IMR-90 (cell line): ENCODE measurements around the gene SRGAP2C. TPM values are rescaled to one million over a fixed set of nuclear protein-coding genes. Genes with fewer than 3 reads are reported as not detected.
"Not testable (repeated sequence)": the region's sequence is repeated elsewhere in the genome, so short reads cannot be mapped to it uniquely, and the experiment has no call there.

ENCODE experiments used
- ATAC-seq: fragments of 200-7000 bp; cut with Tn5 transposase; 2 replicates; pipeline ENCODE4 v1.9.1; 2020; ENCODE audit warnings: low read depth, mild to moderate bottlenecking, moderate library complexity
- BruUV-seq: library from RNA; stranded (reverse); fragments of 400-500 nt; replicated peaks from 2 replicates; lab custom pipeline; 2021; lab: Mats Ljungman, UMichigan
- CTCF ChIA-PET: fragments of 300-600 bp; formaldehyde crosslinking; extraction: SDS; loops from one replicate; lab custom pipeline; 2021; ENCODE audit warnings: antibody characterized with exemption; lab: Yijun Ruan, JAX
- POLR2A ChIA-PET: fragments of 300-600 bp; sonication (Branson Sonifier 250); formaldehyde crosslinking; loops from one replicate; lab custom pipeline; 2022; ENCODE audit warnings: antibody characterized with exemption; ENCODE audit not compliant: unreplicated experiment; lab: Charles Lee
- DNase-seq: peaks from one replicate; pipeline ENCODE4 v3.0.0; 2013
- H2AFZ ChIP-seq: replicated peaks from 2 replicates; pipeline ENCODE3; 2013; ENCODE audit warnings: low read length, mild to moderate bottlenecking; ENCODE audit not compliant: poor library complexity
- H2AK5ac ChIP-seq: 2 replicates; pipeline ENCODE4 v1.6.1; 2013; ENCODE audit warnings: low read depth, low read length, inconsistent platforms
- H2AK9ac ChIP-seq: replicated peaks from 2 replicates; pipeline ENCODE3; 2013; ENCODE audit warnings: mild to moderate bottlenecking, low read depth, low read length, moderate library complexity; ENCODE audit not compliant: poor library complexity
- H2BK120ac ChIP-seq: 2 replicates; pipeline ENCODE4 v1.6.1; 2013; ENCODE audit warnings: low read depth, low read length, inconsistent platforms
- H2BK15ac ChIP-seq: 3 replicates; pipeline ENCODE4 v1.6.1; 2013; ENCODE audit warnings: low read depth, low read length, inconsistent platforms
- H2BK20ac ChIP-seq: 2 replicates; pipeline ENCODE4 v1.6.1; 2013; ENCODE audit warnings: low read depth, mild to moderate bottlenecking, inconsistent platforms, low read length, moderate library complexity
- H2BK5ac ChIP-seq: 2 replicates; pipeline ENCODE4 v1.6.1; 2013; ENCODE audit warnings: mild to moderate bottlenecking, low read depth, low read length, inconsistent platforms; ENCODE audit not compliant: poor library complexity, severe bottlenecking
- H3K14ac ChIP-seq: replicated peaks from 2 replicates; pipeline ENCODE4 v1.6.1; 2013; ENCODE audit warnings: low read depth, low read length, inconsistent platforms
- H3K18ac ChIP-seq: 2 replicates; pipeline ENCODE4 v1.6.1; 2013; ENCODE audit warnings: low read depth, low read length, control low read depth
- H3K23ac ChIP-seq: 2 replicates; pipeline ENCODE4 v1.6.1; 2013; ENCODE audit warnings: low read depth, low read length, inconsistent platforms
- H3K27ac ChIP-seq: 2 replicates; pipeline ENCODE4 v1.5.1; 2013; ENCODE audit warnings: mild to moderate bottlenecking, control low read depth, low read length; ENCODE audit not compliant: insufficient read depth
- H3K27me3 ChIP-seq: 2 replicates; pipeline ENCODE4 v1.6.1; 2013; ENCODE audit warnings: low read length; ENCODE audit not compliant: control insufficient read depth, insufficient read depth
- H3K36me3 ChIP-seq: 2 replicates; pipeline ENCODE4 v1.6.1; 2013; ENCODE audit warnings: low read length, mixed read lengths; ENCODE audit not compliant: control insufficient read depth, insufficient read depth
- H3K4ac ChIP-seq: 2 replicates; pipeline ENCODE4 v1.6.1; 2013; ENCODE audit warnings: low read depth, low read length, inconsistent platforms
- H3K4me1 ChIP-seq: 2 replicates; pipeline ENCODE4 v1.6.1; 2013; ENCODE audit warnings: low read length, mixed read lengths; ENCODE audit not compliant: control insufficient read depth, insufficient read depth
- H3K4me2 ChIP-seq: 2 replicates; pipeline ENCODE4 v1.6.1; 2013; ENCODE audit warnings: low read depth, mild to moderate bottlenecking, control low read depth, low read length, moderate library complexity
- H3K4me3 ChIP-seq: 2 replicates; pipeline ENCODE4 v1.5.1; 2013; ENCODE audit warnings: low read depth, mild to moderate bottlenecking, control low read depth, low read length, moderate library complexity; ENCODE audit not compliant: insufficient read depth
- H3K56ac ChIP-seq: 2 replicates; pipeline ENCODE4 v1.6.1; 2013; ENCODE audit warnings: low read length, inconsistent platforms; ENCODE audit not compliant: insufficient read depth; ENCODE audit errors: extremely low read depth
- H3K79me1 ChIP-seq, 2 experiments: 2 replicates each; pipeline ENCODE4 v1.6.1; 2013; ENCODE audit warnings: low read length in 2 of 2, inconsistent platforms in 1 of 2, low read depth in 1 of 2
- H3K9ac ChIP-seq: 2 replicates; pipeline ENCODE4 v1.6.1; 2013; ENCODE audit warnings: low read depth, low read length, control low read depth
- H3K9me1 ChIP-seq: 2 replicates; pipeline ENCODE4 v1.6.1; 2013; ENCODE audit warnings: low read length, inconsistent platforms; ENCODE audit not compliant: insufficient read depth
- H3K9me3 ChIP-seq: 2 replicates; pipeline ENCODE4 v1.6.1; 2013; ENCODE audit warnings: low read length; ENCODE audit not compliant: control insufficient read depth, insufficient read depth
- H4K20me1 ChIP-seq: 2 replicates; pipeline ENCODE4 v1.6.1; 2013; ENCODE audit warnings: low read length, inconsistent platforms; ENCODE audit not compliant: insufficient read depth
- H4K5ac ChIP-seq: 2 replicates; pipeline ENCODE4 v1.6.1; 2013; ENCODE audit warnings: mild to moderate bottlenecking, low read depth, low read length, control low read depth
- H4K8ac ChIP-seq, 2 experiments: 2 replicates each; pipeline ENCODE4 v1.6.1; 2013; ENCODE audit warnings: low read depth in 2 of 2, low read length in 2 of 2, control low read depth in 1 of 2, inconsistent platforms in 1 of 2
- H4K91ac ChIP-seq: 2 replicates; pipeline ENCODE4 v1.6.1; 2013; ENCODE audit warnings: low read depth, low read length, inconsistent platforms; ENCODE audit not compliant: insufficient read depth
- WGBS, 2 experiments: methylation state at CpG; one replicate each; pipeline versions ENCODE4 v1.1.5 to v1.1.7; 2013; ENCODE audit warnings: missing lambda C conversion rate in 2 of 2; ENCODE audit not compliant: insufficient read length in 1 of 2; ENCODE audit errors: extremely low coverage in 2 of 2; 5-methylcytosine and 5-hydroxymethylcytosine counted together
- dilution Hi-C: fragments of 300-500 bp; cut with HindIII; formaldehyde crosslinking; loops from one replicate; pipeline ENCODE4 v1.14.3; 2018; ENCODE audit warnings: low sequenced_read_pairs; ENCODE audit not compliant: unreplicated experiment
- in situ Hi-C: fragments of 300-500 bp; cut with MboI; formaldehyde crosslinking; loops from 3 replicates; pipeline ENCODE4 v1.14.3; 2019; ENCODE audit warnings: low sequenced_read_pairs, inconsistent platforms, mixed read lengths
- intact Hi-C: fragments of 100-400 bp; cut with micrococcal nuclease; formaldehyde crosslinking; loops from 2 replicates; pipeline ENCODE4 v1.10.0; 2022
- polyA plus RNA-seq, 3 experiments: library from polyadenylated mRNA; depleted of rRNA; stranded (reverse); fragments of >200 nt; gene quantifications; 2 replicates each; pipeline ENCODE4 v1.2.3, GENCODE V29; 2012; ENCODE audit warnings: low replicate concordance in 1 of 3
- total RNA-seq: library from RNA; depleted of rRNA; stranded (reverse); fragments of >200 nt; gene quantifications from 2 replicates; pipeline ENCODE4 v1.2.3, GENCODE V29; 2012

SRGAP2C gene
- total and polyA plus RNA-seq, 2 of the 4 experiments (the other 2 are of a cell fraction) = 5.6 to 12.7 TPM

DNA sequence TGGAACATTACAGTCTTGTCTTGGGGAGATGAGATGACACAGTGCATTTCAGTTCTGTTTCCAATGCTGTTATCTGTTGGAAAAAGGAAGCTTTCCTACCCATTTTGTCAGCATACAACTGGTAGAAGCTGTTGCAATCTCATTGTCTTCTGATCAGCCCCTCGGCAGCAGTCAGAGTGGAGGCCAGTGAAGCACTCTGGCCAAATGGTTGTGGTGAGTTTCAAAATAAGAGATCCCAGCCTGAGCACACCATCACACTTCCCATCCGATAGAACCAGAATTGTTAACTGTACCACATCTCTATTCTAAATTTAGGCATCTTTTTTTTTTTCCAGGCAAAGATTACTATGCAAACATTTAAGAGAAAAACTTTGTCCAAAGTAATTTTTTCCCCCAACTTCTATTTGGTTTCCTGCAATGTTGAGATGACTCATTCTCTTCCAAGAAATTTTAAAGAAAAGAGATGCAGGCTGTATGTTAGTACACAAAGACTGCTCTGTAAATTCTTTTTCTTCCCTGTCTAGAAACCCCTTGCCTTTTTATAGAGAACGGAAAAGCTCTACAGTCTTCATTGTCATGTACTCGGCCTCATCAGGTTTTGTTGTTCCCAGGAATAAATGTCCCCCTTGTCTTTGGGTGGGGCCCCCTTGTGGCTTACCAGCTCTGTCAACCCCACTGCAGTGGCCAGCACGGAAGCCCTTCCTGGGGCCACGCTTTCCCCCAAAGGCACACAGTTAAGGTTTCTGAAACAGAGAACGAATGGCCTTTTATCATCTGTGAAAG is 176.9 kb downstream of the SRGAP2C start:
- H4K8ac ChIP-seq, H2BK20ac ChIP-seq, H2AK5ac ChIP-seq, H2BK120ac ChIP-seq, H4K5ac ChIP-seq, H2BK15ac ChIP-seq, CTCF ChIA-PET, H3K4me2 ChIP-seq, H2AFZ ChIP-seq, POLR2A ChIA-PET, H3K9me1 ChIP-seq, H4K91ac ChIP-seq, H3K79me1 ChIP-seq, H3K36me3 ChIP-seq, intact Hi-C loops, H3K4ac ChIP-seq, DNase-seq, H3K4me1 ChIP-seq, H3K9ac ChIP-seq, H3K4me3 ChIP-seq, H3K9me3 ChIP-seq, H2BK5ac ChIP-seq, BruUV-seq, H2AK9ac ChIP-seq, H3K56ac ChIP-seq, H3K23ac ChIP-seq, H3K18ac ChIP-seq, H3K27me3 ChIP-seq, in situ Hi-C loops, H3K14ac ChIP-seq, H4K20me1 ChIP-seq, dilution Hi-C loops: not testable (repeated sequence)
- ATAC-seq = peak; percentile 65
- H3K27ac ChIP-seq = peak overlapping the region; percentile 40; the same call in 1 of the 2 replicates
- WGBS, 2 experiments = no CpG with 5 or more reads among the region's 7 CpGs

GRCh38 chr1:121362234-121362883 is 177.6 kb downstream of the SRGAP2C start:
- H2AFZ ChIP-seq, DNase-seq, BruUV-seq, H3K9ac ChIP-seq, H3K23ac ChIP-seq, H3K4ac ChIP-seq, H2BK20ac ChIP-seq, intact Hi-C loops, H3K56ac ChIP-seq, H3K27me3 ChIP-seq, H3K4me3 ChIP-seq, H4K8ac ChIP-seq, POLR2A ChIA-PET, H3K4me1 ChIP-seq, H3K9me3 ChIP-seq, H3K79me1 ChIP-seq, H2BK120ac ChIP-seq, H3K14ac ChIP-seq, H3K4me2 ChIP-seq, H4K20me1 ChIP-seq, H3K18ac ChIP-seq, H3K9me1 ChIP-seq, H2AK9ac ChIP-seq, H3K36me3 ChIP-seq, H4K5ac ChIP-seq, dilution Hi-C loops, H4K91ac ChIP-seq, in situ Hi-C loops, H2AK5ac ChIP-seq, CTCF ChIA-PET, H2BK15ac ChIP-seq: not testable (repeated sequence)
- Histone ChIP-seq H2BK5ac (peak overlapping the region; percentile 50), H3K27ac (peak overlapping the region; percentile 21; the same call in 1 of the 2 replicates)
- no CpG with 5 or more reads among the region's 4 CpGs for WGBS, 2 experiments
- peak; percentile 84 for ATAC-seq
